Measurements from ENCODE around the gene SPATC1L.
"Not testable (repeated sequence)": the region's sequence is repeated elsewhere in the genome, so short reads cannot be mapped to it uniquely, and the experiment has no call there.

SPATC1L gene

GRCh38 chr21:46183910-46184624 lies at the start of gene SPATC1L:
Gene SPATC1L (minus strand): TSS chr21:46184459. CDS start chr21:46182816, 1,643 bp downstream.
- peak; percentile 18 for DNase-seq

GRCh38 chr21:46229923-46230260 lies 45.6 kb upstream of the SPATC1L start:
- DNase-seq: no peak

- DNase-seq: peak; percentile 13
These were observed 45.1 kb upstream of the SPATC1L start for GRCh38 chr21:46229133-46229922.

GRCh38 chr21:46228345-46229051 lies 44.2 kb upstream of the SPATC1L start, which contains the start of gene LSS:
Gene LSS (minus strand): TSS chr21:46228774. CDS start chr21:46228745, 29 bp downstream.
- peak; percentile 59 for DNase-seq

- no peak for DNase-seq
These were observed 43.6 kb upstream of the SPATC1L start for GRCh38 chr21:46227811-46228344.

- DNase-seq: no peak
These were observed 42.8 kb upstream of the SPATC1L start for GRCh38 chr21:46226920-46227599.

GRCh38 chr21:46226146-46226545 lies 41.9 kb upstream of the SPATC1L start:
- DNase-seq: no peak

GRCh38 chr21:46223661-46224060 lies 39.4 kb upstream of the SPATC1L start:
- DNase-seq: not testable (repeated sequence)

- no peak for DNase-seq
These were observed 39.0 kb upstream of the SPATC1L start for GRCh38 chr21:46223217-46223616.

GRCh38 chr21:46222436-46223116 lies 38.3 kb upstream of the SPATC1L start:
- no peak for DNase-seq

GRCh38 chr21:46221664-46222435 lies 37.6 kb upstream of the SPATC1L start:
- no peak for DNase-seq

- no peak for DNase-seq
These were observed 36.6 kb upstream of the SPATC1L start for GRCh38 chr21:46220847-46221246.

GRCh38 chr21:46220275-46220810 lies 36.1 kb upstream of the SPATC1L start:
- DNase-seq: no peak

- DNase-seq: no peak
These were observed 35.5 kb upstream of the SPATC1L start for GRCh38 chr21:46219591-46220239.

GRCh38 chr21:46218906-46219590 lies 34.8 kb upstream of the SPATC1L start:
- DNase-seq: no peak

GRCh38 chr21:46217511-46218196 lies 33.4 kb upstream of the SPATC1L start:
- no peak for DNase-seq

GRCh38 chr21:46216132-46216747 lies 32.0 kb upstream of the SPATC1L start:
- no peak for DNase-seq

- DNase-seq: no peak
These were observed 31.3 kb upstream of the SPATC1L start for GRCh38 chr21:46215436-46216131.
